Liver (tissue), 9 donors: ENCODE measurements around the gene CDH13. TPM values are rescaled to one million over a fixed set of nuclear protein-coding genes. Genes with fewer than 3 reads are reported as not detected.

Source experiments
- DNase-seq: peaks from one replicate; pipeline ENCODE4 v3.0.0-alpha.2; 2017; ENCODE audit warnings: low spot score
- H3K27ac ChIP-seq, 2 donors: one replicate each; pipeline ENCODE4 v1.7.0; 2013; ENCODE audit warnings: inconsistent platforms in 2 of 2, low read length in 2 of 2, control low read depth in 1 of 2, low read depth in 1 of 2, mild to moderate bottlenecking in 1 of 2
- H3K27me3 ChIP-seq, 4 donors: one replicate each; pipeline versions ENCODE4 v1.6.1 to v1.7.0; 2013; ENCODE audit warnings: low read length in 3 of 4, inconsistent platforms in 1 of 4, mild to moderate bottlenecking in 1 of 4, moderate library complexity in 1 of 4; ENCODE audit not compliant: control insufficient read depth in 4 of 4, insufficient read depth in 4 of 4
- H3K36me3 ChIP-seq, 4 donors: one replicate each; pipeline versions ENCODE4 v1.6.1 to v1.7.0; 2013; ENCODE audit warnings: low read length in 3 of 4, mild to moderate bottlenecking in 3 of 4, low read depth in 1 of 4, moderate library complexity in 1 of 4; ENCODE audit not compliant: control insufficient read depth in 4 of 4, insufficient read depth in 3 of 4
- H3K4me1 ChIP-seq, 4 donors: one replicate each; pipeline versions ENCODE4 v1.6.1 to v1.7.0; 2013; ENCODE audit warnings: low read length in 3 of 4, mild to moderate bottlenecking in 3 of 4, moderate library complexity in 1 of 4; ENCODE audit not compliant: control insufficient read depth in 4 of 4, insufficient read depth in 4 of 4
- H3K4me3 ChIP-seq, 3 donors: one replicate each; pipeline versions ENCODE4 v1.6.1 to v1.7.0; 2013; ENCODE audit warnings: low read length in 3 of 3, control low read depth in 1 of 3, low read depth in 1 of 3, mild to moderate bottlenecking in 1 of 3
- H3K9ac ChIP-seq, 2 donors: one replicate each; pipeline ENCODE4 v1.7.0; 2013; ENCODE audit warnings: low read length in 2 of 2, mild to moderate bottlenecking in 2 of 2, moderate library complexity in 2 of 2, control low read depth in 1 of 2, low read depth in 1 of 2
- H3K9me3 ChIP-seq, 4 donors: one replicate each; pipeline versions ENCODE4 v1.6.1 to v1.7.0; 2013; ENCODE audit warnings: low read length in 3 of 4; ENCODE audit not compliant: control insufficient read depth in 4 of 4
- CTCF ChIP-seq: fragments of 150-350 bp; IDR thresholded peaks from 2 replicates; pipeline ENCODE4 v1.5.1; 2017; ENCODE audit warnings: improper control_type of control experiment, low read depth, low read length; ENCODE audit not compliant: missing input control
- EGR1 ChIP-seq, 2 donors: IDR thresholded peaks; 2 replicates each; pipeline ENCODE4 v1.6.1; 2016 to 2018; ENCODE audit warnings: antibody characterized with exemption in 2 of 2, low read depth in 2 of 2
- FOXA1 ChIP-seq: IDR thresholded peaks from 2 replicates; pipeline ENCODE4 v1.6.1; 2016; ENCODE audit warnings: antibody characterized with exemption
- FOXA2 ChIP-seq: IDR thresholded peaks from 2 replicates; pipeline ENCODE4 v1.6.1; 2016; ENCODE audit warnings: antibody characterized with exemption
- GABPA ChIP-seq, 2 donors: IDR thresholded peaks in 1 of 2; conservative IDR thresholded peaks in 1 of 2; 2 replicates each; pipeline ENCODE4 v1.6.1; 2016; ENCODE audit warnings: antibody characterized with exemption in 2 of 2, mild to moderate bottlenecking in 1 of 2, moderate library complexity in 1 of 2
- HNF4A ChIP-seq, 2 donors: conservative IDR thresholded peaks; 2 replicates each; pipeline ENCODE4 v1.6.1; 2016; ENCODE audit warnings: antibody characterized with exemption in 2 of 2, mild to moderate bottlenecking in 2 of 2
- HNF4G ChIP-seq: IDR thresholded peaks from 2 replicates; pipeline ENCODE4 v1.6.1; 2016; ENCODE audit warnings: antibody characterized with exemption
- JUND ChIP-seq, 2 donors: IDR thresholded peaks; 2 replicates each; pipeline ENCODE4 v1.6.1; 2016; ENCODE audit warnings: antibody characterized with exemption in 2 of 2
- MAX ChIP-seq: IDR thresholded peaks from 2 replicates; pipeline ENCODE4 v1.6.1; 2016; ENCODE audit warnings: antibody characterized with exemption
- NR2F2 ChIP-seq: IDR thresholded peaks from 2 replicates; pipeline ENCODE4 v1.6.1; 2016; ENCODE audit warnings: antibody characterized with exemption
- RAD21 ChIP-seq, 2 donors: IDR thresholded peaks; 2 replicates each; pipeline ENCODE4 v1.6.1; 2016; ENCODE audit warnings: antibody characterized with exemption in 2 of 2, mild to moderate bottlenecking in 2 of 2
- REST ChIP-seq: IDR thresholded peaks from 2 replicates; pipeline ENCODE4 v1.6.1; 2016; ENCODE audit warnings: antibody characterized with exemption, mild to moderate bottlenecking
- ZBTB33 ChIP-seq: IDR thresholded peaks from 2 replicates; pipeline ENCODE4 v1.6.1; 2016; ENCODE audit warnings: antibody characterized with exemption
- WGBS: extraction: QIAGEN DNeasy Blood & Tissue Kit; methylation state at CpG from one replicate; pipeline ENCODE4 v1.1.7; 2013; 5-methylcytosine and 5-hydroxymethylcytosine counted together
- polyA plus RNA-seq, 2 donors: library from polyadenylated mRNA; stranded (reverse) in 1 of 2; unstranded in 1 of 2; fragments of 200-250 nt in 1 of 2; fragments of >200 nt in 1 of 2; fragmentation: Nextera tagmentation in 1 of 2; extraction: Ambion mirVana in 1 of 2; gene quantifications; one replicate each; pipeline versions ENCODE4 v1.2.1 to v1.2.3, GENCODE V29; 2013 to 2015
- total RNA-seq, 2 donors: library from RNA; depleted of rRNA; stranded (reverse); fragments of >200 nt; gene quantifications; one replicate each; pipeline ENCODE4 v1.2.3, GENCODE V29; 2014
- donor health status: healthy.
- donor health status: healthy.
- donor health status: healthy.
- donor health status: healthy.
- donor health status: healthy.

Gene CDH13
- total and polyA plus RNA-seq, 4 donors = 0.21 to 1.5 (median 0.58) TPM

GRCh38 chr16:83609178-83609577 is 982.4 kb downstream of the CDH13 start:
- Histone ChIP-seq H3K36me3 (no peaks in the 10 kb centered on the region), H3K4me3 (no peak overlapping the region), H3K9ac (no peak overlapping the region), H3K9me3 (no peaks in the 10 kb centered on the region), H3K27me3 (peaks cover 0 to 3% (median 0%) of the 10 kb centered on the region in 4 donors), H3K4me1 (no peaks in the 10 kb centered on the region), H3K27ac (no peak overlapping the region)
- WGBS = 81% methylated on average over 4 of the region's 4 CpGs
- TF ChIP-seq CTCF (no peak), MAX (no peak), HNF4A (conservative IDR thresholded peaks at IDR 0.05) (no peak), RAD21 (IDR thresholded peaks at IDR 0.05) (no peak), FOXA2 (no peak), JUND (IDR thresholded peaks at IDR 0.05) (no peak), ZBTB33 (no peak), HNF4G (no peak), EGR1 (IDR thresholded peaks at IDR 0.05; ENCODE audit: low read depth in 2 of 2) (no peak), FOXA1 (no peak), REST (no peak), NR2F2 (no peak)
- no peak for DNase-seq

DNA sequence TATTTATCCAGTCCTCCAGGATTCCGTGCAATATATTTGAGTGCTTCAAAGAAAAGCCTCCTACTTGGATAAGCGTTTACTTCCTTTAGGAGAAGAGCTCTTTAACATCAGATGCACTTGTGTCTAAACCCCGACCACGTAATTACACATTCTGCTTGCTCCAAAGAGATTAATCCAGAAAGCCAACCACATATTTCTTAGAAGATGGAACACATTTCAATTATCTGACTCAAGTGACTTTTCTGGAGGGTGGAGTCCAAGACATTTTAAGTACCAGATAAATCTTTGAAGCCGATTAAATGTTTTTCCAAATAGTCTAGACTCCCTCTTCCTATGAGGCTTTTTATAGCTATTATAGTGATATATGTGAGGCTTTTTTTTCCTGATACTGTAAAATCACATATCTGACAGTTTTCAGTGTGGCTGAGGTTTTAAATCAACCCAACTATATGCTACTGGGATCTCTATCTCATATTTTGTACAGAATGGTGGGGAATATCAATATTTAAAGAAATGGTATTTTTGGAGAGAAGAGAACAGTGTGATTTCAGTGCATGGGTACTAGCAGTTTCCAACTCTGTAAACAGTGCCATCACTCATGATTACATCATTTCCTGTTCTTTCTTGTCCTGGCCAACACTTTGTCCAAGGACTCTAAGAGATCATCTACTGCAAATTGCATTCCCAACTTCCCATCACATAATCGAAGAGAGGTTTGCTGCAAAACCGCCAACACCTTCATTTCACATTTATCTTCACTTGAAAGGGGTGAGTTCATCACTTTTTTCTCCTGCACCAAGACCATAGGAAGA is 988.6 kb downstream of the CDH13 start:
- no peaks in the 10 kb centered on the region for H3K4me1 ChIP-seq
- no peaks in the 10 kb centered on the region for H3K36me3 ChIP-seq
- H3K4me3 ChIP-seq = no peak overlapping the region
- TF ChIP-seq MAX = no peak
- TF ChIP-seq GABPA (IDR thresholded peaks at IDR 0.05 in 1 of 2, conservative IDR thresholded peaks at IDR 0.05 in 1 of 2) = no peak
- no peak for TF ChIP-seq FOXA2
- no peak overlapping the region for H3K9ac ChIP-seq
- no peak overlapping the region for H3K27ac ChIP-seq
- peak; percentile 1 for DNase-seq
- WGBS = 72% methylated on average over 7 of the region's 7 CpGs
- peaks cover 0 to 2% (median 0%) of the 10 kb centered on the region in 4 donors for H3K9me3 ChIP-seq
- peaks cover 0 to 5% (median 0%) of the 10 kb centered on the region in 4 donors for H3K27me3 ChIP-seq
